Measurements from ENCODE around the gene SPEN.

GRCh38 chr1:15848143-15848928 is 829 bp downstream of the SPEN start:
- TF ChIP-seq, protein P1, sequence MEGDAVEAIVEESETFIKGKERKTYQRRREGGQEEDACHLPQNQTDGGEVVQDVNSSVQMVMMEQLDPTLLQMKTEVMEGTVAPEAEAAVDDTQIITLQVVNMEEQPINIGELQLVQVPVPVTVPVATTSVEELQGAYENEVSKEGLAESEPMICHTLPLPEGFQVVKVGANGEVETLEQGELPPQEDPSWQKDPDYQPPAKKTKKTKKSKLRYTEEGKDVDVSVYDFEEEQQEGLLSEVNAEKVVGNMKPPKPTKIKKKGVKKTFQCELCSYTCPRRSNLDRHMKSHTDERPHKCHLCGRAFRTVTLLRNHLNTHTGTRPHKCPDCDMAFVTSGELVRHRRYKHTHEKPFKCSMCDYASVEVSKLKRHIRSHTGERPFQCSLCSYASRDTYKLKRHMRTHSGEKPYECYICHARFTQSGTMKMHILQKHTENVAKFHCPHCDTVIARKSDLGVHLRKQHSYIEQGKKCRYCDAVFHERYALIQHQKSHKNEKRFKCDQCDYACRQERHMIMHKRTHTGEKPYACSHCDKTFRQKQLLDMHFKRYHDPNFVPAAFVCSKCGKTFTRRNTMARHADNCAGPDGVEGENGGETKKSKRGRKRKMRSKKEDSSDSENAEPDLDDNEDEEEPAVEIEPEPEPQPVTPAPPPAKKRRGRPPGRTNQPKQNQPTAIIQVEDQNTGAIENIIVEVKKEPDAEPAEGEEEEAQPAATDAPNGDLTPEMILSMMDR (conservative IDR thresholded peaks at IDR 0.05; ENCODE audit: low read depth in 2 of 2), result no peak
- TF ChIP-seq REST (IDR thresholded peaks at IDR 0.05; ENCODE audit: unreplicated experiment), result no peak
- no peak for TF ChIP-seq POLR2AphosphoS5 (IDR thresholded peaks at IDR 0.05; ENCODE audit: low read depth)
- no peak for TF ChIP-seq EZH2 (IDR thresholded peaks at IDR 0.05; ENCODE audit: low read depth, unreplicated experiment)
- TF ChIP-seq NANOG (IDR thresholded peaks at IDR 0.05; ENCODE audit: borderline replicate concordance), result no peak
- TF ChIP-seq, protein P2, sequence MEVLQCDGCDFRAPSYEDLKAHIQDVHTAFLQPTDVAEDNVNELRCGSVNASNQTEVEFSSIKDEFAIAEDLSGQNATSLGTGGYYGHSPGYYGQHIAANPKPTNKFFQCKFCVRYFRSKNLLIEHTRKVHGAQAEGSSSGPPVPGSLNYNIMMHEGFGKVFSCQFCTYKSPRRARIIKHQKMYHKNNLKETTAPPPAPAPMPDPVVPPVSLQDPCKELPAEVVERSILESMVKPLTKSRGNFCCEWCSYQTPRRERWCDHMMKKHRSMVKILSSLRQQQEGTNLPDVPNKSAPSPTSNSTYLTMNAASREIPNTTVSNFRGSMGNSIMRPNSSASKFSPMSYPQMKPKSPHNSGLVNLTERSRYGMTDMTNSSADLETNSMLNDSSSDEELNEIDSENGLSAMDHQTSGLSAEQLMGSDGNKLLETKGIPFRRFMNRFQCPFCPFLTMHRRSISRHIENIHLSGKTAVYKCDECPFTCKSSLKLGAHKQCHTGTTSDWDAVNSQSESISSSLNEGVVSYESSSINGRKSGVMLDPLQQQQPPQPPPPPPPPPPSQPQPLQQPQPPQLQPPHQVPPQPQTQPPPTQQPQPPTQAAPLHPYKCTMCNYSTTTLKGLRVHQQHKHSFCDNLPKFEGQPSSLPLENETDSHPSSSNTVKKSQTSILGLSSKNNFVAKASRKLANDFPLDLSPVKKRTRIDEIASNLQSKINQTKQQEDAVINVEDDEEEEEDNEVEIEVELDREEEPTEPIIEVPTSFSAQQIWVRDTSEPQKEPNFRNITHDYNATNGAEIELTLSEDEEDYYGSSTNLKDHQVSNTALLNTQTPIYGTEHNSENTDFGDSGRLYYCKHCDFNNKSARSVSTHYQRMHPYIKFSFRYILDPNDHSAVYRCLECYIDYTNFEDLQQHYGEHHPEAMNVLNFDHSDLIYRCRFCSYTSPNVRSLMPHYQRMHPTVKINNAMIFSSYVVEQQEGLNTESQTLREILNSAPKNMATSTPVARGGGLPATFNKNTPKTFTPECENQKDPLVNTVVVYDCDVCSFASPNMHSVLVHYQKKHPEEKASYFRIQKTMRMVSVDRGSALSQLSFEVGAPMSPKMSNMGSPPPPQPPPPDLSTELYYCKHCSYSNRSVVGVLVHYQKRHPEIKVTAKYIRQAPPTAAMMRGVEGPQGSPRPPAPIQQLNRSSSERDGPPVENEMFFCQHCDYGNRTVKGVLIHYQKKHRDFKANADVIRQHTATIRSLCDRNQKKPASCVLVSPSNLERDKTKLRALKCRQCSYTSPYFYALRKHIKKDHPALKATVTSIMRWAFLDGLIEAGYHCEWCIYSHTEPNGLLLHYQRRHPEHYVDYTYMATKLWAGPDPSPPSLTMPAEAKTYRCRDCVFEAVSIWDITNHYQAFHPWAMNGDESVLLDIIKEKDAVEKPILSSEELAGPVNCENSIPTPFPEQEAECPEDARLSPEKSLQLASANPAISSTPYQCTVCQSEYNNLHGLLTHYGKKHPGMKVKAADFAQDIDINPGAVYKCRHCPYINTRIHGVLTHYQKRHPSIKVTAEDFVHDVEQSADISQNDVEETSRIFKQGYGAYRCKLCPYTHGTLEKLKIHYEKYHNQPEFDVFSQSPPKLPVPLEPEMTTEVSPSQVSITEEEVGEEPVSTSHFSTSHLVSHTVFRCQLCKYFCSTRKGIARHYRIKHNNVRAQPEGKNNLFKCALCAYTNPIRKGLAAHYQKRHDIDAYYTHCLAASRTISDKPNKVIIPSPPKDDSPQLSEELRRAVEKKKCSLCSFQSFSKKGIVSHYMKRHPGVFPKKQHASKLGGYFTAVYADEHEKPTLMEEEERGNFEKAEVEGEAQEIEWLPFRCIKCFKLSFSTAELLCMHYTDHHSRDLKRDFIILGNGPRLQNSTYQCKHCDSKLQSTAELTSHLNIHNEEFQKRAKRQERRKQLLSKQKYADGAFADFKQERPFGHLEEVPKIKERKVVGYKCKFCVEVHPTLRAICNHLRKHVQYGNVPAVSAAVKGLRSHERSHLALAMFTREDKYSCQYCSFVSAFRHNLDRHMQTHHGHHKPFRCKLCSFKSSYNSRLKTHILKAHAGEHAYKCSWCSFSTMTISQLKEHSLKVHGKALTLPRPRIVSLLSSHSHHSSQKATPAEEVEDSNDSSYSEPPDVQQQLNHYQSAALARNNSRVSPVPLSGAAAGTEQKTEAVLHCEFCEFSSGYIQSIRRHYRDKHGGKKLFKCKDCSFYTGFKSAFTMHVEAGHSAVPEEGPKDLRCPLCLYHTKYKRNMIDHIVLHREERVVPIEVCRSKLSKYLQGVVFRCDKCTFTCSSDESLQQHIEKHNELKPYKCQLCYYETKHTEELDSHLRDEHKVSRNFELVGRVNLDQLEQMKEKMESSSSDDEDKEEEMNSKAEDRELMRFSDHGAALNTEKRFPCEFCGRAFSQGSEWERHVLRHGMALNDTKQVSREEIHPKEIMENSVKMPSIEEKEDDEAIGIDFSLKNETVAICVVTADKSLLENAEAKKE (CRISPR knock-in tag; IDR thresholded peaks at IDR 0.05), result no peak
- no peak for TF ChIP-seq CREB1 (CRISPR knock-in tag; IDR thresholded peaks at IDR 0.05; ENCODE audit: low read depth)
- no peak for TF ChIP-seq EZH2phosphoT487 (IDR thresholded peaks at IDR 0.05; ENCODE audit: unreplicated experiment)
- no peak for TF ChIP-seq JUNB (IDR thresholded peaks at IDR 0.05; ENCODE audit: unreplicated experiment)
- TF ChIP-seq STAT1 (IDR thresholded peaks at IDR 0.05; ENCODE audit: unreplicated experiment), result no peak
- TF ChIP-seq, protein P3, sequence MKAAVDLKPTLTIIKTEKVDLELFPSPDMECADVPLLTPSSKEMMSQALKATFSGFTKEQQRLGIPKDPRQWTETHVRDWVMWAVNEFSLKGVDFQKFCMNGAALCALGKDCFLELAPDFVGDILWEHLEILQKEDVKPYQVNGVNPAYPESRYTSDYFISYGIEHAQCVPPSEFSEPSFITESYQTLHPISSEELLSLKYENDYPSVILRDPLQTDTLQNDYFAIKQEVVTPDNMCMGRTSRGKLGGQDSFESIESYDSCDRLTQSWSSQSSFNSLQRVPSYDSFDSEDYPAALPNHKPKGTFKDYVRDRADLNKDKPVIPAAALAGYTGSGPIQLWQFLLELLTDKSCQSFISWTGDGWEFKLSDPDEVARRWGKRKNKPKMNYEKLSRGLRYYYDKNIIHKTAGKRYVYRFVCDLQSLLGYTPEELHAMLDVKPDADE (IDR thresholded peaks at IDR 0.05), result no peak
- TF ChIP-seq ZNF331 (CRISPR knock-in tag; IDR thresholded peaks at IDR 0.05; ENCODE audit: low read depth), result no peak

Measured in GM23338 (cell line).